WTC11 (cell line): Measurements from ENCODE around the gene BRS3. TPM values are rescaled to one million over a fixed set of nuclear protein-coding genes. Genes with fewer than 3 reads are reported as not detected.

Experiments used
- ATAC-seq: fragments of 200-7000 bp; cut with Tn5 transposase; 2 replicates; pipeline ENCODE4 v1.10.0; 2021; ENCODE audit warnings: mild to moderate bottlenecking, moderate library complexity
- CTCF ChIA-PET: fragments of 300-600 bp; sonication (Branson Sonifier 250); formaldehyde crosslinking; loops from one replicate; lab custom pipeline; 2021; ENCODE audit warnings: antibody characterized with exemption; lab: Charles Lee
- POLR2A ChIA-PET: fragments of 350-600 bp; sonication (Branson Sonifier 250); formaldehyde crosslinking; loops from one replicate; lab custom pipeline; 2021; ENCODE audit warnings: antibody characterized with exemption; lab: Charles Lee
- DNase-seq: peaks from one replicate; pipeline ENCODE4 v3.0.0; 2021; ENCODE audit warnings: low spot score
- H3K27ac Mint-ChIP-seq: 2 replicates; pipeline ENCODE4 v1.8.0; 2021; ENCODE audit warnings: mixed read lengths
- H3K27me3 Mint-ChIP-seq: 2 replicates; pipeline ENCODE4 v1.8.0; 2021; ENCODE audit warnings: low read depth, mild to moderate bottlenecking, moderate library complexity, mixed read lengths
- H3K36me3 Mint-ChIP-seq: 2 replicates; pipeline ENCODE4 v1.8.0; 2021; ENCODE audit warnings: mixed read lengths
- H3K4me1 Mint-ChIP-seq: 2 replicates; pipeline ENCODE4 v1.8.0; 2022; ENCODE audit warnings: mixed read lengths
- H3K4me3 Mint-ChIP-seq: 2 replicates; pipeline ENCODE4 v1.8.0; 2021; ENCODE audit warnings: mild to moderate bottlenecking, moderate library complexity, mixed read lengths
- H3K9me3 Mint-ChIP-seq: 2 replicates; pipeline ENCODE4 v1.8.0; 2021; ENCODE audit warnings: mixed read lengths
- ATF3 ChIP-seq: sonication (generic); formaldehyde crosslinking; conservative IDR thresholded peaks from 2 replicates; pipeline ENCODE4 v1.8.1; 2022; ENCODE audit warnings: mild to moderate bottlenecking, missing genetic modification reagents
- CDX4 ChIP-seq: fragments of 250-450 bp; sonication (Bioruptor Pico); IDR thresholded peaks from 2 replicates; pipeline ENCODE4 v1.9.0; 2021; ENCODE audit warnings: moderate library complexity, mild to moderate bottlenecking, inconsistent platforms, borderline replicate concordance
- ESRRA ChIP-seq: sonication (generic); formaldehyde crosslinking; IDR thresholded peaks from 2 replicates; pipeline ENCODE4 v1.8.1; 2022; ENCODE audit warnings: mild to moderate bottlenecking, missing genetic modification reagents, borderline replicate concordance
- ETV6 ChIP-seq: sonication (generic); formaldehyde crosslinking; IDR thresholded peaks from 2 replicates; pipeline ENCODE4 v1.8.1; 2022; ENCODE audit warnings: mild to moderate bottlenecking, missing genetic modification reagents
- MXD4 ChIP-seq: fragments of 250-450 bp; sonication (Bioruptor Pico); IDR thresholded peaks from 2 replicates; pipeline ENCODE4 v1.8.0; 2021; ENCODE audit warnings: mild to moderate bottlenecking, moderate library complexity, borderline replicate concordance
- MYBL2 ChIP-seq: sonication (generic); formaldehyde crosslinking; IDR thresholded peaks from 2 replicates; pipeline ENCODE4 v1.8.1; 2023; ENCODE audit warnings: mild to moderate bottlenecking, moderate library complexity, missing genetic modification reagents
- NFYB ChIP-seq: sonication (generic); formaldehyde crosslinking; conservative IDR thresholded peaks from 2 replicates; pipeline ENCODE4 v1.8.0; 2022; ENCODE audit warnings: low read depth, missing genetic modification reagents
- NR3C1 ChIP-seq: sonication (generic); formaldehyde crosslinking; conservative IDR thresholded peaks from 2 replicates; pipeline ENCODE4 v1.8.1; 2023; ENCODE audit warnings: low read depth, mild to moderate bottlenecking, missing genetic modification reagents
- SMAD3 ChIP-seq: sonication (generic); formaldehyde crosslinking; IDR thresholded peaks from 2 replicates; pipeline ENCODE4 v1.8.0; 2022; ENCODE audit warnings: missing genetic modification reagents, mild to moderate bottlenecking, borderline replicate concordance
- SOX15 ChIP-seq: fragments of 250-450 bp; sonication (Bioruptor Pico); IDR thresholded peaks from 2 replicates; pipeline ENCODE4 v1.9.0; 2021; ENCODE audit warnings: mild to moderate bottlenecking
- ZMAT4 ChIP-seq: fragments of 250-450 bp; sonication (Bioruptor Pico); IDR thresholded peaks from 2 replicates; pipeline ENCODE4 v1.9.0; 2021; ENCODE audit warnings: mild to moderate bottlenecking
- ZNF219 ChIP-seq: sonication (generic); formaldehyde crosslinking; IDR thresholded peaks from 2 replicates; pipeline ENCODE4 v1.8.0; 2023; ENCODE audit warnings: missing genetic modification reagents, mild to moderate bottlenecking, borderline replicate concordance
- ZNF396 ChIP-seq: fragments of 250-450 bp; sonication (Bioruptor Pico); IDR thresholded peaks from 2 replicates; pipeline ENCODE4 v1.8.0; 2021; ENCODE audit warnings: mild to moderate bottlenecking, moderate library complexity, borderline replicate concordance
- ZNF512 ChIP-seq: sonication (generic); formaldehyde crosslinking; IDR thresholded peaks from 2 replicates; pipeline ENCODE4 v1.8.1; 2022; ENCODE audit warnings: missing genetic modification reagents, borderline replicate concordance
- total RNA-seq: library from RNA; stranded (reverse); gene quantifications from 3 replicates; pipeline ENCODE4 v1.2.3, GENCODE V29; 2021
- TF ChIP-seq, protein P1 (sequence below): sonication (generic); formaldehyde crosslinking; IDR thresholded peaks from 2 replicates; pipeline ENCODE4 v1.8.0; 2022; ENCODE audit warnings: mild to moderate bottlenecking, missing genetic modification reagents
- TF ChIP-seq, protein P2 (sequence below): sonication (generic); formaldehyde crosslinking; IDR thresholded peaks from 2 replicates; pipeline ENCODE4 v1.8.0; 2022; ENCODE audit warnings: mild to moderate bottlenecking, missing genetic modification reagents
- TF ChIP-seq, protein P3 (sequence below): fragments of 250-450 bp; sonication (Bioruptor Pico); IDR thresholded peaks from 2 replicates; pipeline ENCODE4 v1.8.0; 2021; ENCODE audit warnings: mild to moderate bottlenecking
- TF ChIP-seq, protein P4 (sequence below): sonication (generic); formaldehyde crosslinking; IDR thresholded peaks from 2 replicates; pipeline ENCODE4 v1.8.1; 2022; ENCODE audit warnings: low read depth, mild to moderate bottlenecking, moderate library complexity, missing genetic modification reagents, borderline replicate concordance
- TF ChIP-seq, protein P5 (sequence below): sonication (generic); formaldehyde crosslinking; IDR thresholded peaks from 2 replicates; pipeline ENCODE4 v1.8.0; 2023; ENCODE audit warnings: mild to moderate bottlenecking, missing genetic modification reagents

The BRS3 gene
- total RNA-seq, 1 experiment from 2014 or later, result not detected

DNA sequence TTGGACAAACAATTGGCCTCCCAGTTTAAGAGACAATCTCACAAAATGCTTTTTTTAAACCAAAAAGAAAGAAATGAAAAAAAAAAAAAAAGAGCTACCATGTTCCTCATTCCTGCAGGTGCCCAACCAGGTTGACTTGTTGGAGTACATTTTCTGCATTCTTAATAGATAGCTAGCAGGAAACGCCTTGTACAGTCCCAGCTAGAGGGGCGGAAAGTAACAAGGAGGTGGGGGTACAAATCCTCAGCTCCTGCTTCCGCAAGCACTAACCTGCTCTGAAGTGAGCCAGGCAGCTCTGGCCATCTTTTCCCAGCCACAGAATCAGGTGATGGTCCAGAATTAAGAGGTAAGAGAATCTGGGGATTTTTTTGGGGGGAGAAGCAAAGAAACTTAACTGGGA, 44.2 kb downstream of the BRS3 start, which contains the start of gene VGLL1 (continued):
- TF ChIP-seq, protein P1, sequence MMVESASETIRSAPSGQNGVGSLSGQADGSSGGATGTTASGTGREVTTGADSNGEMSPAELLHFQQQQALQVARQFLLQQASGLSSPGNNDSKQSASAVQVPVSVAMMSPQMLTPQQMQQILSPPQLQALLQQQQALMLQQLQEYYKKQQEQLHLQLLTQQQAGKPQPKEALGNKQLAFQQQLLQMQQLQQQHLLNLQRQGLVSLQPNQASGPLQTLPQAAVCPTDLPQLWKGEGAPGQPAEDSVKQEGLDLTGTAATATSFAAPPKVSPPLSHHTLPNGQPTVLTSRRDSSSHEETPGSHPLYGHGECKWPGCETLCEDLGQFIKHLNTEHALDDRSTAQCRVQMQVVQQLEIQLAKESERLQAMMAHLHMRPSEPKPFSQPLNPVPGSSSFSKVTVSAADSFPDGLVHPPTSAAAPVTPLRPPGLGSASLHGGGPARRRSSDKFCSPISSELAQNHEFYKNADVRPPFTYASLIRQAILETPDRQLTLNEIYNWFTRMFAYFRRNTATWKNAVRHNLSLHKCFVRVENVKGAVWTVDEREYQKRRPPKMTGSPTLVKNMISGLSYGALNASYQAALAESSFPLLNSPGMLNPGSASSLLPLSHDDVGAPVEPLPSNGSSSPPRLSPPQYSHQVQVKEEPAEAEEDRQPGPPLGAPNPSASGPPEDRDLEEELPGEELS (CRISPR knock-in tag), result no peak
- no peak for TF ChIP-seq ESRRA
- TF ChIP-seq CDX4, result no peak
- TF ChIP-seq NFYB, result no peak
- no peak for TF ChIP-seq ETV6 (CRISPR knock-in tag)
- TF ChIP-seq ATF3, result no peak
- TF ChIP-seq, all 79 proteins: peak for 0

DNA sequence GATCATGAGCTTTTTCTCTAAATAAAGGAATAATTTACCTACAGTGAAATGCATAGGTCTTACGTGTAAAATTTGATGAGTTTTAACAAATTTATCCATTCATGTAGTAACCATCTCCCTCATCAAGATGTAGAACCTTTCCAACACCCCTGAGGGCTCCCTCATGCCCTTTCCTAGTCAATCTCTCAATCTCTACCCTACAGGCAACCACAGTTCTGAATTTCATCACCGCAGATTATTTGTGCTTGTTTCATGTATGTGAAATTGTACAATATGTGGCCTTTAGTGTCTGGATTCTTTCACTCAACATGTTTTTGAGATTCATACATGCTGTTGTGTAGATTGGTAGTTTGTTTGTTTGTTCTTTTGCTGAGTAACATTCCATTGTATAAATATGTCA, 46.4 kb downstream of the BRS3 start:
- POLR2A ChIA-PET, result no interaction called here
- H3K27me3 Mint-ChIP-seq, result no peaks in the 10 kb centered on the region; the same call in 1 of the 2 replicates
- DNase-seq (no peak), ATAC-seq (no peak)
- no peak overlapping the region for H3K27ac Mint-ChIP-seq
- H3K9me3 Mint-ChIP-seq, result no peaks in the 10 kb centered on the region
- no peaks in the 10 kb centered on the region for H3K36me3 Mint-ChIP-seq
- H3K4me3 Mint-ChIP-seq, result no peak overlapping the region
- no peak for TF ChIP-seq MYBL2 (CRISPR knock-in tag)
- TF ChIP-seq ESRRA, result no peak
- TF ChIP-seq, protein P2, sequence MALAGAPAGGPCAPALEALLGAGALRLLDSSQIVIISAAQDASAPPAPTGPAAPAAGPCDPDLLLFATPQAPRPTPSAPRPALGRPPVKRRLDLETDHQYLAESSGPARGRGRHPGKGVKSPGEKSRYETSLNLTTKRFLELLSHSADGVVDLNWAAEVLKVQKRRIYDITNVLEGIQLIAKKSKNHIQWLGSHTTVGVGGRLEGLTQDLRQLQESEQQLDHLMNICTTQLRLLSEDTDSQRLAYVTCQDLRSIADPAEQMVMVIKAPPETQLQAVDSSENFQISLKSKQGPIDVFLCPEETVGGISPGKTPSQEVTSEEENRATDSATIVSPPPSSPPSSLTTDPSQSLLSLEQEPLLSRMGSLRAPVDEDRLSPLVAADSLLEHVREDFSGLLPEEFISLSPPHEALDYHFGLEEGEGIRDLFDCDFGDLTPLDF (CRISPR knock-in tag), result no peak
- TF ChIP-seq ZNF512 (CRISPR knock-in tag), result no peak
- TF ChIP-seq, protein P3, sequence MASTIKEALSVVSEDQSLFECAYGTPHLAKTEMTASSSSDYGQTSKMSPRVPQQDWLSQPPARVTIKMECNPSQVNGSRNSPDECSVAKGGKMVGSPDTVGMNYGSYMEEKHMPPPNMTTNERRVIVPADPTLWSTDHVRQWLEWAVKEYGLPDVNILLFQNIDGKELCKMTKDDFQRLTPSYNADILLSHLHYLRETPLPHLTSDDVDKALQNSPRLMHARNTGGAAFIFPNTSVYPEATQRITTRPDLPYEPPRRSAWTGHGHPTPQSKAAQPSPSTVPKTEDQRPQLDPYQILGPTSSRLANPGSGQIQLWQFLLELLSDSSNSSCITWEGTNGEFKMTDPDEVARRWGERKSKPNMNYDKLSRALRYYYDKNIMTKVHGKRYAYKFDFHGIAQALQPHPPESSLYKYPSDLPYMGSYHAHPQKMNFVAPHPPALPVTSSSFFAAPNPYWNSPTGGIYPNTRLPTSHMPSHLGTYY, result no peak
- TF ChIP-seq SOX15 (CRISPR knock-in tag), result no peak
- no peak for TF ChIP-seq ZNF396 (CRISPR knock-in tag)
- TF ChIP-seq ATF3, result no peak
- no peak for TF ChIP-seq NR3C1 (CRISPR knock-in tag)
- no peaks in the 10 kb centered on the region for H3K4me1 Mint-ChIP-seq
- CTCF ChIA-PET, result no interaction called here

- ChIA-PET CTCF (no interaction called here), POLR2A (no interaction called here)
- Mint-ChIP-seq H3K9me3 (no peaks in the 10 kb centered on the region), H3K4me1 (no peaks in the 10 kb centered on the region), H3K4me3 (no peak overlapping the region), H3K36me3 (no peaks in the 10 kb centered on the region), H3K27me3 (no peaks in the 10 kb centered on the region; the same call in none of the 2 replicates), H3K27ac (no peak overlapping the region)
- ATAC-seq (no peak), DNase-seq (no peak)
- TF ChIP-seq, protein P4, sequence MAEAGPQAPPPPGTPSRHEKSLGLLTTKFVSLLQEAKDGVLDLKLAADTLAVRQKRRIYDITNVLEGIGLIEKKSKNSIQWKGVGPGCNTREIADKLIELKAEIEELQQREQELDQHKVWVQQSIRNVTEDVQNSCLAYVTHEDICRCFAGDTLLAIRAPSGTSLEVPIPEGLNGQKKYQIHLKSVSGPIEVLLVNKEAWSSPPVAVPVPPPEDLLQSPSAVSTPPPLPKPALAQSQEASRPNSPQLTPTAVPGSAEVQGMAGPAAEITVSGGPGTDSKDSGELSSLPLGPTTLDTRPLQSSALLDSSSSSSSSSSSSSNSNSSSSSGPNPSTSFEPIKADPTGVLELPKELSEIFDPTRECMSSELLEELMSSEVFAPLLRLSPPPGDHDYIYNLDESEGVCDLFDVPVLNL (CRISPR knock-in tag), result no peak
- TF ChIP-seq ZNF219 (no peak), MXD4 (CRISPR knock-in tag) (no peak), SMAD3 (CRISPR knock-in tag) (no peak), ZMAT4 (CRISPR knock-in tag) (no peak)
- TF ChIP-seq, protein P5, sequence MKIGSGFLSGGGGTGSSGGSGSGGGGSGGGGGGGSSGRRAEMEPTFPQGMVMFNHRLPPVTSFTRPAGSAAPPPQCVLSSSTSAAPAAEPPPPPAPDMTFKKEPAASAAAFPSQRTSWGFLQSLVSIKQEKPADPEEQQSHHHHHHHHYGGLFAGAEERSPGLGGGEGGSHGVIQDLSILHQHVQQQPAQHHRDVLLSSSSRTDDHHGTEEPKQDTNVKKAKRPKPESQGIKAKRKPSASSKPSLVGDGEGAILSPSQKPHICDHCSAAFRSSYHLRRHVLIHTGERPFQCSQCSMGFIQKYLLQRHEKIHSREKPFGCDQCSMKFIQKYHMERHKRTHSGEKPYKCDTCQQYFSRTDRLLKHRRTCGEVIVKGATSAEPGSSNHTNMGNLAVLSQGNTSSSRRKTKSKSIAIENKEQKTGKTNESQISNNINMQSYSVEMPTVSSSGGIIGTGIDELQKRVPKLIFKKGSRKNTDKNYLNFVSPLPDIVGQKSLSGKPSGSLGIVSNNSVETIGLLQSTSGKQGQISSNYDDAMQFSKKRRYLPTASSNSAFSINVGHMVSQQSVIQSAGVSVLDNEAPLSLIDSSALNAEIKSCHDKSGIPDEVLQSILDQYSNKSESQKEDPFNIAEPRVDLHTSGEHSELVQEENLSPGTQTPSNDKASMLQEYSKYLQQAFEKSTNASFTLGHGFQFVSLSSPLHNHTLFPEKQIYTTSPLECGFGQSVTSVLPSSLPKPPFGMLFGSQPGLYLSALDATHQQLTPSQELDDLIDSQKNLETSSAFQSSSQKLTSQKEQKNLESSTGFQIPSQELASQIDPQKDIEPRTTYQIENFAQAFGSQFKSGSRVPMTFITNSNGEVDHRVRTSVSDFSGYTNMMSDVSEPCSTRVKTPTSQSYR (CRISPR knock-in tag), result no peak
- TF ChIP-seq, protein P1 (CRISPR knock-in tag), result no peak
Measured at GRCh38 chrX:136538811-136539210, 51.1 kb downstream of the BRS3 start.
